CD4-positive, alpha-beta T cell treated with Interleukin-1 beta for 1 hour (primary cell): ENCODE measurements around the gene PTGES.

ENCODE experiments used
- DNase-seq, 2 donors: peaks; one replicate each; pipeline ENCODE4 v3.0.0-alpha.2; 2020 to 2022

PTGES gene

DNA sequence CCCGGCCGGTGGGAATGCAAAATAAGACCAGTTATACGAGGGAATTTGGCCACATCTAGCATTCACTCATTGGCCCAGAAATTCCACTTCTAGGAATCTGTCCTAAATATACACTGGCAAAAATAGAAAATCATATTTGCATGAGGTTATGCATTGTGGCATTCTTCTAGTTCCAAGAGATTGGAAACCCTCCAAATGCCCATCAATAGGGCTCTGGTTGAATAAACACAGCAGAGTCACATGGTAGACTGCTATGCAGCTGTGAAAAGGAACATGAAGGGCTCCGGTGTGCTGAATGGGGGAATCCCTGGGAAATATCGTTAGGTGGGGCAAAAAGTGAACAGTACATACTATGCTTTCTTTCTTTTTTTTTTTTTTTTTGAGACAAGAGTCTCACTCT, 36.8 kb downstream of the PTGES start:
- no peak for DNase-seq

- DNase-seq = no peak
Observed at GRCh38 chr9:129714511-129715061, 38.3 kb downstream of the PTGES start.

DNA sequence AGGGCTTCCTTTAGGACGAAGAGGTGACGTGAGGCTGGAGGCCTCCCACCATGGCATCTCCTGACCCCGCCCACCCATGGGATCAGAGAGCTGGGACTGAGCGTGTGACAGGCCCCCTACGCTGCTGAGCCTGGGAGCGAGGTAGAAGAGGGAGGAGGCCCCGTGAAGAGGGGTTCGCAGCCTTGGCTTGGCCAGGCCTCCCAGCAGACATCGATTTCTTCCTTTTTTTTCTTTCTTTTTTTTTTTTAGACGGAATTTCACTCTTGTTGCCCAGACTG, 39.5 kb downstream of the PTGES start:
- DNase-seq = no peak

DNA sequence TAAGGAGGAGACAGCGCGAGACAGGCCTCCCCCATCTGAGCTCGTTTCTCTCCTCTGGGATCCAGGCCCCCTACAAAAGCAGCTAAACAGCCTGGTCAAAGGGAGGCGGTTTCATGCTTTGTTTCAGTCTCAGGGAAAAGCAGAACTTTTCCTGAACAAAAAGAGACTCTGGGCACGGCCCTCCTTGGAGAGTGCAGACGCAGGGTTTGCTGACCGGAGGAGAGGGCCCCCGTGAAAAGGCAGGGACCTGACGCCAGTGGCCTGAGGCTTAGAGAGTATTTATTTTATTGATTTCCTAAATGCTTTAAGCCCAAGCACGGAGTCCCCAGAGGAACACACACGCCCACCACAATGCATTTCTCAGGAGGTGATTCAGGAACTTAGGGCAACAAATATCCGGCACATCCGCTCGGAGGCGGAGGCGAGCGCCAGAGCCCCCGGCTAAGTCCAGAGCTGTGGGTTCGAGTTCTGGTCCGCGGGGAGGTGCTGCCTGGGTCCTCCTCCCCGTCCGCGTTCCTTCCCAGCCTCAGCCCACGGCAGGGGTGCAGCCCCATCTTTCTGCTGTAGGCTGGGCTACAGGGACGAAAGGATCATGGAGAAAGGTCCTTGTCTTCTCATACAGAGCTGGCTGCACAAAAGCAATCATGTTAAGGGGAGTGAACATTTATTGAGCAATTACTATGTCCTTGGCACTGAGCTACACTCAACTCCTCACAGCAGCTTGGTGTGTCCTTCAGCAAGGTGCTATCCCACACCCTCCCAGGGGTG, 40.0 kb downstream of the PTGES start:
- DNase-seq = no peak

GRCh38 chr9:129710169-129710453, 42.7 kb downstream of the PTGES start:
- DNase-seq = no peak

- DNase-seq = no peak
Observed at GRCh38 chr9:129709438-129710168, 43.2 kb downstream of the PTGES start.

DNA sequence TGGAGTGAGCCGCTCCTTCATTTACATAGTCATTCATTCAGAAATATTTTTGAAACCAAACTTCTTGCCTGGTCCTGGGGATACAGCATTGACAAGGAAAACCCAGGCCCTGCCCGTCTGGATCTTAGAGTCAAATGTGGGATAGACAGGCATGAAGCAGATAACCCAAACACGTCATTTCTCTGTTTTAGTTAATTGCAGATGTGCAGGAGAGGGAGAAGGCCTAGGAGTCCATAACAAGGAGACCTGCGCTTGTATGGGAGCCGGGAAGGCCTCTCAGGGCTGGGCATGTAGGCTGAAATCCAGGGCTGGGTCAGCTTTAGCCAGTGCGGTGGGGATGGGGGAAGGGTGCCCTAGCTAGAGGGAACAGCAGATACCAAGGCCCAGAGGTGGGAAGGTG, 44.0 kb downstream of the PTGES start:
- no peak for DNase-seq

- no peak for DNase-seq
Observed at GRCh38 chr9:129704807-129705206, 48.0 kb downstream of the PTGES start.

DNA sequence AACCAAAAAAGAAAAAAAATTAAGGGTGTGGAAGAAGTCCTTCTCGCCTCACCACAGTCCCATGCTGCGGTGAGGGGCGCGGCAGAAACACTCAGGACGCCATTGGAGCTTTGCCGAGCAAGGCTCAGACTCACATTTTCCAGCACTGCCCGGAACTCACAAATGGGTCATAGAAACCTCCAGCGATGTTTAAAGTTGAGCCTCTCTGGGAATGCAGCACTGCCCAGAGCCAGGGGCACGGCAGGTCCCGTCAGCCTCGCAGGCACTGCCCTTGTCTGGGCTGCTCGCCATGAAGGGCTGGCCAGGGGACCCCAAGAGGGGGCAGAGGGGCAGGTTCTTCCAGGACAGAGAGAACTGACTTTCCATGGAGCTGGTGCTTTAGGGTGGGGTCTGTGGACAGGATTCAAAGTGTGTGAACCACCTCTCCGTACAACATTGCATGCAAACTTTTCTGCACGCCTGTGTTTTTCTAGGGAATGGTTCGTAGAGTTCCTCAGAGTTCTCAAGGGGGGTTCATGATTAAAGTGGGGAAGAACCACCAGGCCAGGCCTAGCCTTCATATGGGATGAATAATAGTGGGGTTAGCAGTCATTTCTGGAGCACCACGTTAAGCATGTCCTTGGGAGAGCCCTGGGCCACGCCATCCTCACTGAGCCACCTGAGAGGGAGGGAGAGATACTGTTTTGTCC, 49.0 kb downstream of the PTGES start:
- DNase-seq = no peak

GRCh38 chr9:129702589-129703520, 50.0 kb downstream of the PTGES start:
- DNase-seq = no peak

- DNase-seq = no peak
Observed at GRCh38 chr9:129701549-129701948, 51.3 kb downstream of the PTGES start.

GRCh38 chr9:129701054-129701453, 51.8 kb downstream of the PTGES start:
- no peak for DNase-seq

DNA sequence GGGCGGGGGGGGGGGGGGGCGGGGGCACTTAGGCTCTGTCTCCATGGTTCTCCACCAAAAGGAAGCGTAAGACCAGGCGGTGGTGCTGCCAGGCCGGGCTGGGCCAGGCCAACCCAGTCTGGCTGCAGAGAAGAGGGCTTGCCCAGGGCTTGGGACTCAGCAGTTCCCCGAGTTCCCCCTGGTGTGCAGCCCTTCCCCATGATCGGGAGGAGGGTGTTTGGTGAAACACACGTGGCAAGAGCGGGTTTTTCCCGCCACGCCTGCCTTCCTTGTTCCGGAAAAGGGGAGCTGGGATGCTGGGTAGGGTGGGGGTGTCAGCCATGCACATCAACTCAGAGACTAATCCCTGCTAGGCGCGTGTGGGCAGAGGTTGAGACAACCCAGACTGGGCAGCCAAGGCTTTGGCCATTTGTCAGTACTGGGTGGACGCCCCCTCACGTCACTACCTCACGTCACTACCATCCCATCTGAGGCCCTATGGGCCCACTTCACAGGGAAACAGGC, 54.5 kb downstream of the PTGES start:
- DNase-seq = no peak

GRCh38 chr9:129697656-129698253, 55.1 kb downstream of the PTGES start:
- no peak for DNase-seq

DNA sequence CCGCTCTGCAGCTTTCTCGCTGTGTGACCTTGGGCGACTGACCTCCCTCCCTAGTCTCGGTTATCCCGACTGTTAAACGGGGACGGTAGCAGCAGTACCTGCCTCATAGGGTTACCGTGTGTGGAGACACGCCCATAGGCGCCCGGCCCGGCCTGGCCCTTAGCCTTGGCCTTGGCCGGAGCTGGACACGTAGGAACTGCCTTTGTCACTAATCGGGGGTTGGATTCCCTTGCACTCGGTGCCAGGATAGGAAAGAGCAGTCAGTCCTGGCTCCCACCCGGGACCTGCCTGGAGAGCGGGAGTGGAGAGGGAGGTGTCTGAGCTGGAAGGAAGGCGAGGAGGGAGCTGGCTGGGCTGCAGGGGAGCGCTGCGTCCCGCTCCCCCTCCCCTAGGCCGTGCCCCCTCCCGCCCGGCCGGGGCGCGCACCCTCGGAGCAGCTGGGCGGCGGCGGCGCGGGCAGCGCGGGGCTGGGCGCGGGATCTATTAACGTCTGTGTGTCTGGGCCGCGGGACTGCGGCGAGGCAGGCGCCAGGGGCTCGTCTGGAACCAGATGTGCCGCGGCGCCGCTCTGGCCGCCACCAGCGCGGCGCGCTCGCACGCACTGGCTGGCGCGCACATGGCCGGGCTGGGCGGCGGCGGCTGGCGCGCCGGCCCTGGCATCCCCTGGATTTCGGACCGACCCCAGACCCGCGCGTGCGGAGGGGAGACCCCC, 55.7 kb downstream of the PTGES start:
- no peak for DNase-seq

DNA sequence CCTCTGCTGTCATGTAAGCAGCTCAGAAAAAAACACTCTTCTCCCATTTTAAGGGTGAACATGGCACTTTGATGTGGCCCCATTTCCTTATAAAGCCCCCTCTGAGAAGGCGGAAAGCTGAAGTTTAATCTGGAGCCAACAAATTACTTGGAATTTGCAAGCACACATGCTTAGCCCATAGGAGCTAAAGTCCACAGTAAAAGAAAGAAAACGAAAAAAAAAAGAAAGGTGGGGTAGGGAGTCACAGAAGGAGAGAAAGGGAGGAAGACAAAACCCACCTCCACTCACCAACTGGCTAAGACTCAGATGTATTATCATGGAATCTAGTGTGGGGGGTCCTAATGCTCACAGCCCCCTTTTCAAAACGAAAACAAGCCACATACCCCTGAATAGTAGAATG, 57.0 kb downstream of the PTGES start:
- no peak for DNase-seq

DNA sequence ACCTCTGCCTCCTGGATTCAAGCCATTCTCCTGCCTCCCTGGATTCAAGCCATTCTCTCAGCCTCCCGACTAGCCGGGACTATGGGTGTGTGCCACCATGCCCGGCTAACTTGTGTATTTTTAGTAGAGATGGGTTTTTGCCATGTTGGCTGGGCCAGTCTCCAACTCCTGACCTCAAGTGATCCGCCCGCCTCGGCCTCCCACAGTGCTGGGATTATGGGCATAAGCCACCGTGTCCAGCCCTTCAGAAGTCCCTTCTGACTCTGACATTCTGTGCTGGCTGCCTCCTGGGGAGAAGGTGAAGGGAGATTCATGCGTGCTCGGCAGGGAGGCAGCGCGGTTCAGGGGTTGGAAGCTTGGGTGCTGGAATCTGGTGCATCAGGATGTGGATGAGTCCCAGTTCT, 58.6 kb downstream of the PTGES start:
- DNase-seq = no peak

DNA sequence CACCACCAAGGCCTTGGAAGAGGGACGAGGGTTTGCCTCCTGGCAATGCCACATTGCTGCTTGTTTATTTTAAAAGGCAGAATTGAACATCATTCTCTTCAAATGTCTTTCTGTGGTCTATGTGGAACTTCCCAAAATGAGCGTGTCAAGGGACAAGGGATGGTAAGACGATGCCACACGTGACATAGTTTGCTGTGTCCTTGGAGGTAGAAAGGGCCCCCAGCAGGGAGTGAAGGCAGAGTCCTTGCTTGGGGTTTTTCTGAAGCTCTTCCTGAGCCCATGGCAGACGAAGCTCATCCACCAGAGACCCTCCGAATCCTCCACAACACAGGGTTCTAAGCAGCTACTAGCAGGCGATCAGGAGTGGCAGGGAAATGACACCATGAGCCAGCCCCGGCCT, 59.1 kb downstream of the PTGES start:
- no peak for DNase-seq

GRCh38 chr9:129692534-129692933, 60.3 kb downstream of the PTGES start:
- DNase-seq = no peak
